HG02798 (cell line): Measurements from ENCODE around the gene ETS1.

Experiments
- ATAC-seq: cut with Tn5 transposase; IDR thresholded peaks from one replicate; pipeline ENCODE4 v1.9.1; 2021; ENCODE audit warnings: mild to moderate bottlenecking; ENCODE audit not compliant: unreplicated experiment, poor library complexity

ETS1 gene

DNA sequence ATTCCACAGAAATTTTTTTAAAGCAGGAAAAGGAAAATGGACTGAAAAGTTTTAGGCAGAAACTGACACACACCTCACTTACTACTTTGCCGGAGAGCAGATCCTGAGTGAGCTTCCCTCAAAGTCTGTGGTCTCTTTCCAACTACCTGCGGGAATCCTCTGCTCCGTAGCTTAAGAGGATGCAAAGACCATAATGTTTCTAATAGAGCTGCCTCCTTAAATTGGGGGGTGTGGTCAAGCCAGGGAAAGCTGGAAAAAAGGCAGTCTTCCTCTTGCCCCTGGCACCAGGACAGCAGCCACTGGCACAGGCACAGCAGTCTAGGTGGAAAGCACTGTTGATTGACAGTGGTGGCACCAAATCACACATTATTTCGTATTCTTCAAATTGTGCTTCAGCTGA, at the start of gene ETS1:
Gene ETS1 (minus strand): TSS at position 144 of the 400 bp plus-strand sequence. CDS start 14,428 bp downstream, outside the sequence.
- ATAC-seq: no peak

GRCh38 chr11:128634395-128634794, 47.0 kb upstream of the ETS1 start:
- ATAC-seq: no peak

DNA sequence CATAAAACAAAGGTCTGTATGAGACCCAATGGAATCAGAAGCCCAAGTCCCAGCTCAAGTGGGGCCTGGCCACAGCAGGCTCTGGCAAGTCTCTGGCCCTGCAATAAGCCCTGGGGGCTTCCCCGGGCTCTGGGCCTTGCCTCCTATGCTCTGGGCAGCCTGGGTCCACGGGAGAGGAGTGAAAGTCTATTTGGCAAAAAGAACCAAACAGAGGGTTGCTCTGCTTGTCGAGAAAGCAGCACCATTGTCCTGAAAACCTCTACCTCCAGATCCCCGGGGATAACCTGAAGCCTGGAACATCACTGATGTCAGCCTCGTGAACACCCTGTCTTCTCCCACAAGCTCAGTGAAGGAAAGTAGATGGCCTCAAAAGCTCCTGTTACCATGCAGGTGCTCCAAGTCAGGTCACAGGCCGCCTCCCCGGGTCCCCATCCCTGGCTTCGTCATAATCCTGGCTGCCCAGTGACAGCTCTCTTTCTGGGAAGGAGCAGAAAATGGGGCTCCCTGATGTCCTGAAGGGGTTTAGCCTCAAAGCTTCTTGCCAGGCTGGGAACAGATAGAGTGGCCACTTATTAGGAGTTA, 46.1 kb upstream of the ETS1 start:
- no peak for ATAC-seq

- ATAC-seq: peak; percentile 28
Observed at GRCh38 chr11:128632141-128632791, 44.9 kb upstream of the ETS1 start.

GRCh38 chr11:128630367-128631230, 43.2 kb upstream of the ETS1 start:
- ATAC-seq: peak; percentile 58

DNA sequence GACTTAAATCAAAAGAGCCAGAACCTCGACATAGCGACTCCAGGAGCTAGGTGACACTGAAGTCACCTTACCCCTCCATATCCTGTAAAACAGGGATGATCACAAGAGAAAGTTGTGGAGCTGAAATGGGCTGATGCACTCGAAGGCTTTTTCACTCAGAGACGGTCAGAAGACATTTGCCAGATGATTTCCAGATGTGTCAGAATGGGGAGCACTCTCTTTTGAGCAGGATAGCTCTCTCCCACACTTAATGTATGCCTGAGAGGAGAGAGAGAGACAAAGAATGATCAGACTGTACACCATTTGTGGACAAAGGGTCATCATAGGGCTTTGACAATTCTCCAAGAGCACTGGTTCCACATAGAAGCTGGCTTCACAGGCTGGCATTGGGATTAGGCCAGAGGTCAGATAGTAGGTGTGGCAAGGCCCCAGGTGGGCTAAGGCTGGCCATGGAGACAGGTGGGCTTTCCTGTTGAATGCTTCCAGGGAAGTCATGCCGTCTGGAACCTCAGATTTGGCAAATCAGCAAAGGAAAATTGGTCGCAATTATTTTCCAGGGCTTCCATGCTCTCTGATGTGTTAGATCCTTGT, 42.3 kb upstream of the ETS1 start:
- no peak for ATAC-seq

- peak; percentile 42 for ATAC-seq
Observed at GRCh38 chr11:128628686-128629085, 41.3 kb upstream of the ETS1 start.

- ATAC-seq: peak; percentile 39
Observed at GRCh38 chr11:128628325-128628673, 40.9 kb upstream of the ETS1 start.

DNA sequence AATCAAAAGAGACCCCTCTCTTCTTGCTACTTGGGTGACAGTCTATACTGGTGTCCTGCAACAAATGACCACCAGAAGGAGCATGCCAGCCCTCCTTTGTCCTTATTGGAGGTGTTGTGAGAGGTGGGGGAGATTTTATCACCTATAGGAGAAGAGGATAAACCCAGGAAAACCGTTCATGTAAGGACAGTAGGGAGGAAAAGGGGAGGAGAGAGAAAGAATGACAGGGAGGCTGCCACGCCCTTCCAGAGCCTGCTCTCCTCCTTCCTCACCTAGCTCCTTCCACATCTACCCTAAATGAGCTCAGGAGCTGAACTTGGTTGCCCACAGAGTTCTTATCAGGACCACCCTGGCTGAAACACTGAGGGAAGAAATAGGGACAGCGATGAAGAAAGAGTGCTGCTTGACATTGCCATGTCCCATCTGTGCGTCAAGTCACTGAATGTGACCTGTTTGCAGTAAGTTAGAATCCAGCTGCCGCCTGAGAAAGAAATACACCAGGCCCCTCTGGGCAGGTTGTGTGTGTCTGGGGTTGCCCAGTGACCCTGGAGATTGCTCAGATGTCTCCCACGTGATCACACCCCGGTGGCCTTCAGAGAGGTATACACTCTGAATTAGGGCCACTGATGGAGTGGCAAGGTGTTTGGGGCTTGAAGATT, 40.4 kb upstream of the ETS1 start:
- peak; percentile 55 for ATAC-seq

GRCh38 chr11:128626913-128627665, 39.7 kb upstream of the ETS1 start:
- no peak for ATAC-seq

DNA sequence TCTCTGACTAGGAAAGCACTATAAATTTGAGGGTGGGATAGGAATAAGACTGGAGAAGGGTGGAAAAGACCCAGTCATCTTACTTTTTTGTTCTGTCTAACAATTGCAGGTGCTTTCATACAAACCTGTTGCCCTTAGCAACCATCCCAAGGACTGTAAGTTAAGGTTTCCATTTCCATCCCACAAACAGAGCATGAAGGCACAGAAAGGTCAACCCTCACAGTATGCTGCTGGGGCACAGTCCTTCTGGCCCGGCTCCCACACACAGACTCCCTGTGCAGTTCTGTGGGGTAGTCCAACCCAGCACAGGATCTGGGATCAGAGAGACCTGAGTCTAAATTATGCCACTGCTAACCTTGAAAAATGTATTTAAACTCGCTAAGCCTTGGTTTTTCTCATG, 38.4 kb upstream of the ETS1 start:
- ATAC-seq: no peak

- ATAC-seq: no peak
Observed at GRCh38 chr11:128625326-128625725, 38.0 kb upstream of the ETS1 start.

DNA sequence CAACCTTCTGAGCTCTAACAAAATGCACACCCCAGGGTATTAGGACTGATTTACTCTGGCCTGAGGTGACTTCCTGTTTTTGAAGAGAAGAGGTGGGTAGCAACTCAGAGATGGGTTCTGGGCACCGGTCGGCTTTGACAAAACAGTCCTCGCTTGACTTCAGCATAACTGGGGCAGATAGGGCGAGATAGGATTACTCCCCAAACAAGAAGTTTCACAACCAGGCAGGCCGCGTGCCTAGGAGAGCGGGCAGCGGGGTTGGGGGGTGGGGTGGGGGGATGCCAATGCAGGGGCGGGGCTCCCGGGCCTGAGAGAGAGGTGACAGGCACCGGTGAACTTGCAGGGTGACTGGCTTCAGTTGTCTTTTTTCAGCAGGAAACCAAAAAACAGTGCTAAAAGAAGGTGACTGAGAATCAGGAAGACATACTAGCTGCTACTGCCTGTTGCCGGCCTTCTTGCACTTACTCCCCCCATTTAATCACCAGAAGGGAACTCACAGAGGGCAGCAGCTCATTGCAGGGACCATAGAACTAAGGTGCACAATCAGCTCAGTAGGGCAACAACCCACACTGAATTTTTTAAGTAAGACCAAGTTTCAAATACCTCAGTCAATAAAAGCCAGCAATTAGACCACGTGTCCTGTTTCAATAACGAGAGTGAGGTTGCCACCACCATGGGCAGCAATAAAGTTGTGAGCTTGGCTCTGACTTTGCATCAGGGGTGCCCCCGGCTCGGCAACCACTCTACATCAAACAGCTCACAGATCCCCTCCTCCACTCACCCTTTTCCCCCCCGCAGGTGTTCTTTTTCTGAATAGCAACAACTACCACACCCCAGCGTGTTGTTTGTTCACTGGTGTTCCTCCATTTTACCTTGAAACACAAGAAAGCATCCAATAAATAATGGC, 37.2 kb upstream of the ETS1 start:
- peak; percentile 31 for ATAC-seq

DNA sequence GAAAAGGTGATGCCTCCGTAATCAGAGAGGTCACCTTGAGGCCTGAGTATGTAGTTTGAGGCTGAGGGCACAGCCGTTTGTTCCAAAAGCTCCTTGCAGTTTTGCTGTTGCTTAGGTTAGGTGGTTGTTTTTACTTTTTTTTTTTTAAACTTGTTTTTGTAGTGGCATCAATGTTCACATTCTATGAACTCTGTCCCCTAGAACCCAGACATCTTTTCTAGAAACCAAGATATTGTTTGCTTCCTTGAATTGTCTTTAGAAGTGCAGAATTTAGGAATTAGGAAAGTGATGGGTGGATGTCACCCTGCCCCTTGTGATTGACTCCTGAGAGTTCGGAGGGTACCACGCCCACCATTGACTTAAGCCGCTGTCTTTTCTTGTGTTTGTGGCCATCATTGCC, 35.7 kb upstream of the ETS1 start:
- no peak for ATAC-seq

- no peak for ATAC-seq
Observed at GRCh38 chr11:128621601-128622501, 34.5 kb upstream of the ETS1 start.

DNA sequence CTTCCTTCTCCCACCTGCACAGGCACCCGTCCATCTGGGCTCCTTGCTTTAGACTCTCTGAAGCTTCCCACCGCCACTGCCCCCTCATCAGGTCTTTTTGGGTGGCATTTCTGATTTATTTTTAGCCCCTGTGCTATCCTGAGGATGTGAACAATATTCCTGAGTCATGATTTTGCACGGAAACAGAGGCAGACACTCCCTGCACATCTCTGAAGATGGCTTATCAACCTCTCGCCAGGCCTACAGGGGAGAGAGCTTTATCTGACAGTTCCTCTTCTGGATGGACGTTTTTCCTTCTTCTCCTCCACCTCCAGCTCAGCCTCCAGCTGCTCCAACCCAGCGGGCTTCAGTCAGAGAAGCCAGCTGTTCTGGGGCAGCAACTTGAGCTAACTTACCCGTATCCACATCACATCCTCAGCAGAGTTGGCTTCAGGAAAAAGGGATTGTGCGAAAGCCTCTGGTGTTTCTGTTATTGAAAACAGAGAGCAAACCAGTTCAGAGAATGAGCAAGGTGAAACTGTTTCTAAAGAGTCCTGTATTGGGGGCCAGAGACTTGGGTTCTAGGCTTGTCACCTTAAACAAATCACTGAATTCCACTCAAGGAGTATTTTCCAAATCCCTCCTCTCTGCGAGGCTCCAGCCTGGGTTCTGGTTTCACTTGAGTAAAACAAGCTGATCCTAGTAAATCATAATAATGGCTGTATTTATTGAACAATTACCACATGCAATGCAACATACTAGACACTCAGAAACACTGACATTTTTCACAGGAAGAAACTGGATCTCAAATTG, 33.1 kb upstream of the ETS1 start:
- ATAC-seq: no peak
